K562 treated with DMSO at 1 percent for 4 hours (cell line): ENCODE results near the gene IRF7. TPM values are rescaled to one million over a fixed set of nuclear protein-coding genes. Genes with fewer than 3 reads are reported as not detected.

Source experiments
- total RNA-seq: library from RNA; unstranded; fragments of 300-600 nt; gene quantifications from 2 replicates; pipeline ENCODE4 v1.2.3, GENCODE V29; 2022; ENCODE audit not compliant: insufficient read depth

IRF7 gene
- total RNA-seq = 31.7 and 39.7 TPM in 2 replicates

DNA sequence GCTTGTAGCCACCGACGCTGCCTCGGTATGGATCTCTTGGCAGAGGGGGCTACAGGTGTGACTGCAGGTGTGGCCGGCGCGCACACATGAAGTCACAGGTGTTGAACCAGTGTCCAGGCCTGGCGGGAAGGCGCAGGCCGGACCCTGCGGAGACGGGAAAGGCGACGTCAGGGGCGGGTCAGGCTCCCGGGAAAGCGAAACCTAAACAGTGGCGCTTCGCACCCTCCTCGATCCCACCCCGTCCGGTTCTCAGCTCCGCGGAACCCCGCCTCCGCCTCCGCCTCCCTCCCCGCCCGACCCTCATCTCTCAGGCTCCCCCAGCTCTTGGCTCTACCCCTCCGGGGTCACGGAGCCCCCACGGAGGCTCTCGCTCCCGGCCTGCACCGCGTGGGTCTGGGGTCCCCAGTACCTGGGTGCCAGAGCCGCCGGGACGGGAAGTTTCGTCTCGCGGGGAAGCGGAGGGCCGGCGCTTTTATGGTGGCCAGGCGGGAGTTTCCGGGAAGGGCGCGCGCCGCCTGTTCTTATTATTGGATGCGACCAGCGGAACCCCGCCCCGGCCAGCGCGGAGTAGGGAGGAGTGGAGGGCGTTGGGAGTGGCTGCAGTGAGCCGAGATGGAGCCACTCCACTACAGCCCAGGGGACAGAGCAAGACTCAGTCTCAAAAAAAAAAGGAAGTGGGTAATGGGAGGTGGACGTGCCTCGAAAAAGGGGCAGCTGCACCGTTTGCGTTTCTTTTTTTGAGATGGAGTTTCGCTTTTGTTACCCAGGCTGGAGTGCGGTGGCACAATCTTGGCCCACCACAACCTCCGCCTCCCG lies at the start of gene IRF7:
IRF7 (minus strand) TSS at position 447 of the 816 bp plus-strand sequence. CDS start 586 bp downstream, outside the sequence.

DNA sequence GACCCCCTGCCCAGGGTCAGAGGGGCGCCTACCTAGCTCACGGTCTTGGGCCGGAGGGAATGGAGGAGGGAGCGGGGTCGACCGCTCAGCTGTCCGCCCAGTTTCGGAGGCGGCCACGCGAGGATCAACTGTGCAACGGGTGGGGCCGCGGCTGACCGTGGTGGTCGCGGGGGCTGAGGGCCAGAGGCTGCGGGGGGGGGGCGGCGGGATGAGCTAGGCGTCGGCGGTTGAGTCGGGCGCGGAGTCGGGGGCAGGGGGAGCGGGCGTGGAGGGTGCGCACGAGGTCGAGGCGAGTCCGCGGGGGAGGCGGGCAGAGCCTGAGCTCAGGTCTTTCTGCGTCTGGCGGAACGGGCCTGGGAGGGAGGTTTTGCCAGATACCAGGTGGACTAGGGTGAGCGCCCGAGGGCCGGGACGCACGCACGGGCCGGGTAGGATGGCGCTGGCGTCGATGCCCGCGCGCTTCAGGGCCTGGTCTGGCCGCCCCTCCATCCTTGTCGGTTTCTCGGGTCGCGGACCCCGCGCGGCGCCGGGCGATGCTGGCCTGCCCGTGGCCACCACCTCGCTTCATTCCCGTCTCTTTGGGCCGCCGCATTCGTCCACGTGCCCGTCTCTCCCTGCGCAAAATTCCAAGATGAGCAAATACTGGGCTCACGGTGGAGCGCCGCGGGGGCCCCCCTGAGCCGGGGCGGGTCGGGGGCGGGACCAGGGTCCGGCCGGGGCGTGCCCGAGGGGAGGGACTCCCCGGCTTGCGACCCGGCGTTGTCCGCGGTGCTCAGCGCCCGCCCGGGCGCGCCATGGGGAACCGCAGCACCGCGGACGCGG lies 21.0 kb upstream of the IRF7 start, which contains the start of gene DRD4:
DRD4 (plus strand) TSS at position 759 of the 822 bp plus-strand sequence; CDS start at position 795, 36 bp downstream.

DNA sequence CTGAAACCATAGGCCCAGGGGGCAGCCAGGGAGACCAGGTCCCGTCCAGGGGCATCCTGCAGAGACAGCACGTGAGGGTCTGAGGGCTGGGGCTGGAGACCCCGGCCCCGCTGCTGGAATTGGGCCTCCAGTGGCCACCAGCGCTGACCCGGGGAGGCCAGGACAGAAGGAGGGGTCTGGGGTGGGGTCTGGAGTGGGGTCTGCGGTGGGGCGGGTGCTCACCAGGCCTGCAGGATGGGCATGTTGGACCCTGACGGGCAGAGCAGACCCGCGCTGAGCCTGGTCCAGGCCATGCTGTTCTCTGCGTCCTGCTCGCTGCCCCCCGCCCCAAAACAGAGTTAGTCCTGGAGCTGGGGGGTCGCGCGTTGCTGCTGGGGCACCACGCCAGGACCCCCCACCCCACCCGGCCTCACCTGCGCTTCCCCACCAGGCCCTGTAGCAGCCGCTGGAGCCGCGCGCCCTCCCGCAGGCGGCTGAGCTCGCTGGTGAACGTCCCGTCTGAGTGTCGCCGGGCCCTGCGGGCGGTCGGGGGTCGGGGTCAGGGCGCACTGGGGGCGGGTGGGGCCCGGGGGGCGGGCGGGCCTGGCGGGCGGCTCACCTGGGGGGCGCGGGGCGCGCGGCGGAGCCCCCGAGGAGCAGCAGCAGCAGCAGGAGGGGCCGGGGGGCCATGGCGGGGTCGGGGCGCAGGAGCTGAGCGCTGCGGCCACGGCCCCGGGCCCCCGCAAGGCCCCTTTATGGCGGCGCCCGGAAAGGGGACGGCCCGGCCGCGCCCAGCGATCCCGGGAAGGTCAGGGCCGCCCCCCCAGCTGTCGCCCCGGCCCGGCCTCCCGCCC lies 10.9 kb upstream of the IRF7 start, which contains the start of gene SCT:
SCT (minus strand) TSS at position 707 of the 833 bp plus-strand sequence; CDS start at position 669, 38 bp downstream.

DNA sequence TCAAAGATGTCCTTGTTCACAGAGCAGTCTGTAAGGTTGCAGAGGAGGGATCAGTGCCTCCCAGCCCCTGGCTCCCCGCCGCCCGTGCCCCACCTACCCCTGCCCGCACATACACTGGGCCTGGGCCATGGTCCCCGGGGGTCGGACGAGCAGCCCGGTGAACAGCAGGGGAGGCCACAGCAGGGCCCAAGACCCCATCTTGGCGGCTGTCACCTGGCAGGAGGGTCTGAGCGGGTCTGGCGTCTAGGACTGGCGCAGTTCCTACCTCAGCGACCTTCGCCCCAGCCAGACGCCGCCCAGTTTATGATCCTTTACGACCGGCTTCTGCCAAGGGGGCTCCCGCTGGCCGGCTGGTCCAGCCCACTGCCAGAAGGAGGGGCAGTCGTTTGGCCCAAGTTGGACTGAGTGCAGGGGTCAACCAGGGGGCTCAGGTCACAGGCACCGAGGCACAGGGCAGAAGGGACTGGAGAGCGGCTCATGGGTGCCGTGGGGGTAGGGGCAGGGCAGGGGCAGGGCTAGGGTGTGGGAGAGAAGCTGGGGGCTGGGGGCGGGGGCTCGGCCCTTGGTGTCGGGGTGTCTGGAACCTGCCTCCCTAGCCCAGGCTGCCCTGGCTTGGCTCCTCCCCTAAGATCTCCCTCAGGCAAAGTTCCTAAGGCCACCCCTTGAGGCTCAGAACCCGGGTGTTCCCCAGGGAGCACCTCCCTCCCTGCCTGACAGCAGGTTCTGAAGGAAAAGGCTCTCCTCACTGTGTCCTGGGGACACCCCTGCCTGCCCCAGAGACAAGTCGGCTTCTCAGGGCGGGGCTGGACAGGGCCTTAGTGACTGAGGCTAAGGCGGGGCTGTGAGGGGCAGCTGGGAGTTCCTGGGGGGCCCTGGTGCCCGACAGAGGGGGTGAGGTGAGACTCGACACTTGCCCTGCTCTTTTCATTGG lies 9.2 kb upstream of the IRF7 start, which contains the start of gene CDHR5:
CDHR5 (minus strand) TSS at position 251 of the 931 bp plus-strand sequence; CDS start at position 198, 53 bp downstream.

DNA sequence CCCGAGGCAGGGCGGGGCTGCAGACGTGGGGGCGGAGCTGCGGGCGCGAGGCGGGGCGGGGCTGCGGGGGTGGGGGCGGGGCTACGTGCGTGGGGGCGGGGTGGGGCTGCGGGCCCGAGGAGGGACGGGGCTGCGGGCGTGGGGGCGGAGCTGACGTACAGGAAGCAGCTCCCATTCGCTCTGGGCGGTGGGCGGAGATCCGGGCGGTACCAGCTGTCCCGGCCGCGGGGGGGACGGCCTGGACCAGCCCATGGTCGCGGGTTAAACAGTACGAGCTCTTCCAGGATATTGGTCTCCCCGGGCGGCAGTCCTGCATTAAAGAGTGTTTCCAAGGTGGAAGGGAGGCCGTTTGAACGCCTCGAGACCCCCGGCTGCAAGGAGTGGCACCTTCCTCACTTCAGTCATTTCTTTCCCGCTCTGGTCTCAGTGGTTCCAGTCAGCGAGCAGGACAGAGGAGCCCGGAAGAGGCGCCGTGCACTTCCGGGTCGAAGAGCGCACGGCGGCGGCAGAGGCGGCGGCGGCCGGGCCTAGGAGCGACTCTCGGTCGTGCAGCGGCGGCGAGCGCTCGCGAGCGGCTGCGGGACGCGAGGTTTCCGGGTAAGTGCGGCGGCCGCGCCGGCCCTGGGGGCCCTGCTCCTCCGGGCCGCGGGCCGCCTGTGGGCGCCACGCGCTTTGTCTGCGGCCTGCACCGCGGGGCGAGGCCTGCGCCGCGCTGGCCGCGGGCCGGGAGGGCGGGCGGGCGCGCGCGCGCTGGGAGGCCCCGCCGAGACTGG lies 39.6 kb downstream of the IRF7 start, which contains the start of gene PHRF1:
PHRF1 (plus strand) TSS at position 475 of the 773 bp plus-strand sequence. CDS start 5,043 bp downstream, outside the sequence.

Other genes with a start within 250 kb of the IRF7 start
- gene B4GALNT4, start 246.5 kb downstream of the IRF7 start, total RNA-seq = 16.5 and 25.5 TPM in 2 replicates
- gene PKP3, start 221.7 kb downstream of the IRF7 start, total RNA-seq = 59.2 and 64.0 TPM in 2 replicates
- gene SIGIRR, start 201.0 kb downstream of the IRF7 start, total RNA-seq = 136 and 148 TPM in 2 replicates
- gene ANO9, start 173.9 kb downstream of the IRF7 start, total RNA-seq = 9.7 and 16.7 TPM in 2 replicates
- 45.6 and 53.9 TPM in 2 replicates for gene PTDSS2, start 165.7 kb downstream of the IRF7 start, total RNA-seq
- 227 and 244 TPM in 2 replicates for gene RNH1, start 108.7 kb downstream of the IRF7 start, total RNA-seq
- gene HRAS, start 80.4 kb downstream of the IRF7 start, total RNA-seq = 34.8 and 44.7 TPM in 2 replicates
- 2.4 and 3.2 TPM in 2 replicates for gene LRRC56, start 78.4 kb downstream of the IRF7 start, total RNA-seq
- gene LMNTD2, start 55.2 kb downstream of the IRF7 start, total RNA-seq = 4.5 and 5.5 TPM in 2 replicates
- 41.0 and 43.1 TPM in 2 replicates for gene RASSF7, start 55.0 kb downstream of the IRF7 start, total RNA-seq
- gene PHRF1, start 39.5 kb downstream of the IRF7 start, total RNA-seq = 11.7 and 15.2 TPM in 2 replicates
- not detected in 2 replicates for gene CDHR5, start 9.0 kb upstream of the IRF7 start, total RNA-seq
- gene SCT, start 11.2 kb upstream of the IRF7 start, total RNA-seq = not detected in 2 replicates
- 1.4 TPM in 1 of 2 replicates, not detected in the other for gene DRD4, start 21.3 kb upstream of the IRF7 start, total RNA-seq
- 59.9 TPM in 2 replicates for gene DEAF1, start 79.3 kb upstream of the IRF7 start, total RNA-seq
- 22.2 and 31.1 TPM in 2 replicates for gene TMEM80, start 79.9 kb upstream of the IRF7 start, total RNA-seq
- 6.0 and 9.8 TPM in 2 replicates for gene EPS8L2, start 90.3 kb upstream of the IRF7 start, total RNA-seq
- 697 and 710 TPM in 2 replicates for gene TALDO1, start 131.5 kb upstream of the IRF7 start, total RNA-seq
- 42.0 and 45.9 TPM in 2 replicates for gene GATD1, start 161.5 kb upstream of the IRF7 start, total RNA-seq
- gene CEND1, start 174.1 kb upstream of the IRF7 start, total RNA-seq = 0.40 TPM in 1 of 2 replicates, not detected in the other
- 27.7 and 36.2 TPM in 2 replicates for gene SLC25A22, start 182.3 kb upstream of the IRF7 start, total RNA-seq
- 19.8 and 23.6 TPM in 2 replicates for gene PIDD1, start 189.3 kb upstream of the IRF7 start, total RNA-seq
- gene RPLP2, start 194.0 kb upstream of the IRF7 start, total RNA-seq = 1,747 and 1,782 TPM in 2 replicates
- 126 and 160 TPM in 2 replicates for gene PNPLA2, start 203.0 kb upstream of the IRF7 start, total RNA-seq
- 34.6 and 39.1 TPM in 2 replicates for gene CRACR2B, start 212.0 kb upstream of the IRF7 start, total RNA-seq
- gene CD151, start 217.0 kb upstream of the IRF7 start, total RNA-seq = 155 and 161 TPM in 2 replicates
- 30.3 and 50.1 TPM in 2 replicates for gene POLR2L, start 226.6 kb upstream of the IRF7 start, total RNA-seq
- gene TSPAN4, start 226.9 kb upstream of the IRF7 start, total RNA-seq = 21.7 and 23.7 TPM in 2 replicates